ENCODE measurements around the gene CLDN16.

CLDN16 gene

GRCh38 chr3:190345027-190345821, 42.7 kb upstream of the CLDN16 start:
- Histone ChIP-seq H3K79me2 (ENCODE audit: insufficient read depth, low read length) (no peaks in the 10 kb centered on the region), H3K4me2 (ENCODE audit: low read length) (no peak overlapping the region), H3K27ac (ENCODE audit: low read depth, low read length, poor library complexity, severe bottlenecking) (no peak overlapping the region), H3K9me2 (ENCODE audit: low read depth, low read length) (no peaks in the 10 kb centered on the region), H3K9me3 (ENCODE audit: low read length) (no peaks in the 10 kb centered on the region), H3K27me3 (ENCODE audit: insufficient read depth, low read length) (no peaks in the 10 kb centered on the region), H3K9ac (ENCODE audit: low read length) (no peak overlapping the region), H3K4me1 (ENCODE audit: insufficient read depth, low read length, severe bottlenecking) (no peaks in the 10 kb centered on the region), H2AFZ (ENCODE audit: low read length) (no peak overlapping the region), H4K20me1 (ENCODE audit: insufficient read depth, low read length) (no peaks in the 10 kb centered on the region), H3K36me3 (ENCODE audit: insufficient read depth, low read length) (no peaks in the 10 kb centered on the region), H3K4me3 (ENCODE audit: low read depth, low read length, poor library complexity, severe bottlenecking) (no peak overlapping the region), H3F3A (ENCODE audit: insufficient read depth, low read length) (no peaks in the 10 kb centered on the region)
- TF ChIP-seq CTCF (IDR thresholded peaks at IDR 0.05; ENCODE audit: low read length) (no peak), EZH2 (IDR thresholded peaks at IDR 0.05; ENCODE audit: borderline replicate concordance, low read length) (no peak)

GRCh38 chr3:190345878-190346277, 42.1 kb upstream of the CLDN16 start:
- no peak overlapping the region for H3K9ac ChIP-seq (ENCODE audit: low read length)
- no peaks in the 10 kb centered on the region for H3K9me3 ChIP-seq (ENCODE audit: low read length)
- no peaks in the 10 kb centered on the region for H4K20me1 ChIP-seq (ENCODE audit: insufficient read depth, low read length)
- H3K4me3 ChIP-seq (ENCODE audit: low read depth, low read length, poor library complexity, severe bottlenecking), result no peak overlapping the region
- H3K36me3 ChIP-seq (ENCODE audit: insufficient read depth, low read length), result no peaks in the 10 kb centered on the region
- no peaks in the 10 kb centered on the region for H3K79me2 ChIP-seq (ENCODE audit: insufficient read depth, low read length)
- no peaks in the 10 kb centered on the region for H3K4me1 ChIP-seq (ENCODE audit: insufficient read depth, low read length, severe bottlenecking)
- H3K4me2 ChIP-seq (ENCODE audit: low read length), result no peak overlapping the region
- no peaks in the 10 kb centered on the region for H3F3A ChIP-seq (ENCODE audit: insufficient read depth, low read length)
- H3K27ac ChIP-seq (ENCODE audit: low read depth, low read length, poor library complexity, severe bottlenecking), result no peak overlapping the region
- no peaks in the 10 kb centered on the region for H3K27me3 ChIP-seq (ENCODE audit: insufficient read depth, low read length)
- H3K9me2 ChIP-seq (ENCODE audit: low read depth, low read length), result no peaks in the 10 kb centered on the region
- H2AFZ ChIP-seq (ENCODE audit: low read length), result no peak overlapping the region
- TF ChIP-seq CTCF (IDR thresholded peaks at IDR 0.05; ENCODE audit: low read length) (no peak), EZH2 (IDR thresholded peaks at IDR 0.05; ENCODE audit: borderline replicate concordance, low read length) (no peak)

GRCh38 chr3:190346541-190346940, 41.4 kb upstream of the CLDN16 start:
- Histone ChIP-seq H3K36me3 (ENCODE audit: insufficient read depth, low read length) (no peaks in the 10 kb centered on the region), H3K9me3 (ENCODE audit: low read length) (no peaks in the 10 kb centered on the region), H3K4me2 (ENCODE audit: low read length) (no peak overlapping the region), H3K4me3 (ENCODE audit: low read depth, low read length, poor library complexity, severe bottlenecking) (no peak overlapping the region), H3F3A (ENCODE audit: insufficient read depth, low read length) (no peaks in the 10 kb centered on the region), H4K20me1 (ENCODE audit: insufficient read depth, low read length) (no peaks in the 10 kb centered on the region), H2AFZ (ENCODE audit: low read length) (no peak overlapping the region), H3K27ac (ENCODE audit: low read depth, low read length, poor library complexity, severe bottlenecking) (no peak overlapping the region), H3K9ac (ENCODE audit: low read length) (no peak overlapping the region), H3K9me2 (ENCODE audit: low read depth, low read length) (no peaks in the 10 kb centered on the region), H3K27me3 (ENCODE audit: insufficient read depth, low read length) (no peaks in the 10 kb centered on the region), H3K4me1 (ENCODE audit: insufficient read depth, low read length, severe bottlenecking) (no peaks in the 10 kb centered on the region), H3K79me2 (ENCODE audit: insufficient read depth, low read length) (no peaks in the 10 kb centered on the region)
- TF ChIP-seq EZH2 (IDR thresholded peaks at IDR 0.05; ENCODE audit: borderline replicate concordance, low read length) (no peak), CTCF (IDR thresholded peaks at IDR 0.05; ENCODE audit: low read length) (no peak)
